GM10266 (cell line): Measurements from ENCODE around the gene PUS1.
"Not testable (repeated sequence)": the region's sequence is repeated elsewhere in the genome, so short reads cannot be mapped to it uniquely, and the experiment has no call there.

ENCODE experiments used
- DNase-seq: peaks from one replicate; pipeline ENCODE4 v3.0.0; 2012; ENCODE audit errors: extremely low spot score
- TF ChIP-seq, protein P1 (sequence below): IDR thresholded peaks from 2 replicates; pipeline ENCODE4 v1.5.1; 2012; ENCODE audit warnings: mild to moderate bottlenecking, low read depth; ENCODE audit not compliant: control insufficient read depth, insufficient read depth; ENCODE audit errors: missing control alignments

Gene PUS1

DNA sequence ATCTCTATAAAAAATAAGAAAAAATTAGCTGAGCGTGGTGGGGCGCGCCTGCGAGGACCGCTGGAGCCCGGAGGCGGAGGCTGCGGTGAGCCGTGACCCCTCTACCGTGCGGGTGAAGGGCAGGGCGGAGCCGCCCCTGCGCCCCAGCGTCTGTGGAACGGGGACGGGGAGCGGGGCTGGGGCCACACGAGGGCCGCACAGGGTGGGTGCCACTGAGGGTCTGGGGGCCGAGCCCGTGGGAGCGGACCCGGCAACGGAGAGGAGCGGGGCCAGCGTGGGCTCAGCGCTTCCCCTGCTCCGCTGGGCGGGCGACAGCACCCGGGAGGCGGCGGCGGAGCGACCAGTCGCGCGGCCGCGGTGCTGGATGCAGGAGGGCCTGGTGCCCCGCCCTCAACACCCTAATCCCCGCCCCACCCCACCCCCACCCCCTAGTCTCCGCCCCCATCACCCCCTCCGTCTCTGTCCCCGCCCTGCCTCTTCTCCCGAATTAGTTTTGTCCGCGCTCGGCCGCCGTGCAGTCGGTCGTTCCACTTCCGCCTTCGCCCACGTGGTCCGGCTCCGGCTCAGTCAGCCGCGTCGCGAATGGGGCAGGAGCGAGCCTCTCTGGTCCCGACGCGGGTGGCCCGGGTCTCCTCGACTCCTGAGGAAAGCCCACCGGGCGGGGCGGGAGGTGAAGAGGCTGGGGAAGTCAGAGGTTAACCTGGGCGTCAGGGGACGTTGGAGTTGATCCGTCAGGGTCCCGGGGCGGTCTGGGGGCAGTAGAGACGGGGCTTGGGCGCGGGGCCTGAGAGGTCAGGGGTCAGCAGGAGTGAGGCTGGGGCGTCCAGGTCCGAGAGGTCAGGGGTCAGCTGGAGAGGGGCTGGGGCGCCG is at the start of gene PUS1:
Gene PUS1 (plus strand): TSS at position 566 of the 870 bp plus-strand sequence. CDS start 447 bp downstream, outside the sequence.
- TF ChIP-seq, protein P1, sequence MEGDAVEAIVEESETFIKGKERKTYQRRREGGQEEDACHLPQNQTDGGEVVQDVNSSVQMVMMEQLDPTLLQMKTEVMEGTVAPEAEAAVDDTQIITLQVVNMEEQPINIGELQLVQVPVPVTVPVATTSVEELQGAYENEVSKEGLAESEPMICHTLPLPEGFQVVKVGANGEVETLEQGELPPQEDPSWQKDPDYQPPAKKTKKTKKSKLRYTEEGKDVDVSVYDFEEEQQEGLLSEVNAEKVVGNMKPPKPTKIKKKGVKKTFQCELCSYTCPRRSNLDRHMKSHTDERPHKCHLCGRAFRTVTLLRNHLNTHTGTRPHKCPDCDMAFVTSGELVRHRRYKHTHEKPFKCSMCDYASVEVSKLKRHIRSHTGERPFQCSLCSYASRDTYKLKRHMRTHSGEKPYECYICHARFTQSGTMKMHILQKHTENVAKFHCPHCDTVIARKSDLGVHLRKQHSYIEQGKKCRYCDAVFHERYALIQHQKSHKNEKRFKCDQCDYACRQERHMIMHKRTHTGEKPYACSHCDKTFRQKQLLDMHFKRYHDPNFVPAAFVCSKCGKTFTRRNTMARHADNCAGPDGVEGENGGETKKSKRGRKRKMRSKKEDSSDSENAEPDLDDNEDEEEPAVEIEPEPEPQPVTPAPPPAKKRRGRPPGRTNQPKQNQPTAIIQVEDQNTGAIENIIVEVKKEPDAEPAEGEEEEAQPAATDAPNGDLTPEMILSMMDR = no peak
- peak; percentile 99 for DNase-seq

DNA sequence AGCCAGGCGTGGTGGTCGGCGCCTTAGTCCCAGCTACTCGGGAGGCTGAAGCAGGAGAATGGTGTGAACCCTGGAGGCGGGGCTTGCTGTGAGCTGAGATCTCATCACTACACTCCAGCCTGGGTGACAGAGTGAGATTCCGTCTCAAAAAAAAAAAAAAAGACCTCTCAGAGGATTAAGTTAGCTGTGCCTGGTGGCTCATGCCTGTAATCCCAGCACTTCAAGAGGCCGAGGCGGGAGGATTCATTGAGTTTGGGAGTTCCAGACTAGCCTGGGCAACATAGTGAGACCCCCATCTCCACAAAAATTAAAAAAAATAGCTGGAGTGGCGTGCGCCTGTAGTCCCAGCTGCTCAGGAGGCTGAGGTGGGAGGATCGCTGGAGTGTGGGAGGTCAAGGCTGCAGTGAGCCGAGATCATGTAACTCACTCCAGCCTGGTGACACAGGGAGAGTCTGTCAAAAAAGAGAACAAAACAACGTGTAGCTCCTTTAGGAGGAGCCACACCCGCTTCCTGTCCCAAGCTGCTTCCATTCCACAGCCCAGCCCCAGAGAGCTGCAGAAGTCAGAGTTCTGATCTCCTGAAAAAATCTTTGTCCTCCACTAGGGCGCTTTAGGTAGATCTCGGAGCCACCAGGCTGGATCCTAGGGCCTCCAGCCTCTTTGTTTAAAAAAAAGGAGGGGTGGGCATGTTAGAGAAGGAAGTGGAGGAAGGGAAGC is 46.1 kb upstream of the PUS1 start:
- TF ChIP-seq, protein P1 = no peak
- DNase-seq = no peak

DNA sequence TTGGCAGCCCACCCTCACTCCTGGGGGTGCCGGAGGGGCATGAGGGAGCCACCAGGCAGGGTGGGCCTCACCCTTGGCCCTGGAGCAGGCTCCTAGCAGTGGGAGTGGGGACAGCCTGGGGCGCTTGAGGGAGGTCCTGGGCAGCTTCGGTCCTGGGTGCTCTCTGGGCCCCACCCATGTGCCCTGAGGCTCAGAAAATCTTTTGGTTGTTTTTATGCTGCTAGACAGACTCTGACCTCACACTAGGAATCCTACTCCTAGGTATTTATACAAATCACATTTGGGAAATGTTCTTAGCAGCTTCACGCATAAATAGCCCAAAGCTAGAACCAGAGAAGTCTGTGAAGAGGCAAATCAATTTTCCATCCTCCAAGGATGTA is 45.6 kb upstream of the PUS1 start:
- TF ChIP-seq, protein P1 = no peak
- DNase-seq = no peak

DNA sequence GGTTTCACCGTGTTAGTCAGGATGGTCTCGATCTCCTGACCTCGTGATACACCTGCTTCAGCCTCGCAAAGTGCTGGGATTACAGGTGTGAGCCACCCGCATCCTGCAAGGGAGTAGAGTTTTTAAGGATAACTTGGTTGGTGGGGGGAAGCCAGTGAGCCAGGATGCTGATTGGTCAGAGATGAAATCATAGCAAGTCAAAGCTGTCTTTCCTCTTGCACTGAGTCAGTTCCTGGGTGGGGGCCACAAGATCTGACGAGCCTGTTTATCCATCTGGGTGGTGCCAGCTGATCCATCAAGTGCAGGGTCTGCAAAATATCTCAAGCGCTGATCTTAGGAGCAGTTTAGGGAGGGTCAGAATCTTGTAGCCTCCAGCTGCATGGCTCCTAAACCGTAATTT is 44.0 kb upstream of the PUS1 start:
- DNase-seq = not testable (repeated sequence)

DNA sequence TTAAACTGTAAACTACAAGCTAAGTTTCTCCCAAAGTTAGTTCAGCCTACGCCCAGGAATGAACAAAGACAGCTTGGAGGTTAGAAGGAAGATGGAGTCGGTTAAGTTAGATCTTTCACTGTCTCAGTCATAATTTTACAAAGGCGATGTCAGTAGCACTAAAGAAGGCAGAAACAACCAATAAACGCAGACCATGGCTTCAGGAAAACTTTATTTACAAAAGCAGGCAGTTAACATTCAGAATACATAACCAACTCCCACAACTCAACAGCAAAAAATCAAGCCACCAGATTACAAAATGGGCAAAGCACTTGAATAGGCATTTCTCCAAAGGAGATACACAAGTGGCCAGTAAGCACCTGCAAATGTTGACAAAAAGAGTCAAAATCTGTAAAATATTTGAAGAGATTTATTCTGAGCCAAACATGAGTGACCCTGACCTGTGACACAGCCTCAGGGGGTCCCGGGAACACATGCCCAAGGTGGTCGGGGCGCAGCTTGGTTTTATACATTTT is 43.5 kb upstream of the PUS1 start:
- TF ChIP-seq, protein P1 = no peak
- DNase-seq = no peak

DNA sequence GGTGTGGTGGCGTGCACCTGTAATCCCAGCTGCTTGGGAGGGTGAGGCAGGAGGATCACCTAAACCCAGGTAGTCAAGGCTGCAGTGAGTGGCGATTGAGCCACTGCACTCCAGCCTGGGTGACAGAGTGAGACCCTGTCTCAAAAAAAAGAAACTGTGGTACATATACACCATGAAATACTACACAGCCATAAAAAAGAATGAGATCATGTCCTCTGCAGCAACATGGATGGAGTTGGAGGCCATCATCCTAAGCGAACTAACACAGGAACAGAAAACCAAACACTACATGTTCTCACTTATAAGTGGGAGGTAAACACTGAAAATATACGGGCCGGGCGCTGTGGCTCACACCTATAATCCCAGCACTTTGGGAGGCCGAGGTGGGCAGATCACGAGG is 37.4 kb upstream of the PUS1 start:
- not testable (repeated sequence) for DNase-seq

DNA sequence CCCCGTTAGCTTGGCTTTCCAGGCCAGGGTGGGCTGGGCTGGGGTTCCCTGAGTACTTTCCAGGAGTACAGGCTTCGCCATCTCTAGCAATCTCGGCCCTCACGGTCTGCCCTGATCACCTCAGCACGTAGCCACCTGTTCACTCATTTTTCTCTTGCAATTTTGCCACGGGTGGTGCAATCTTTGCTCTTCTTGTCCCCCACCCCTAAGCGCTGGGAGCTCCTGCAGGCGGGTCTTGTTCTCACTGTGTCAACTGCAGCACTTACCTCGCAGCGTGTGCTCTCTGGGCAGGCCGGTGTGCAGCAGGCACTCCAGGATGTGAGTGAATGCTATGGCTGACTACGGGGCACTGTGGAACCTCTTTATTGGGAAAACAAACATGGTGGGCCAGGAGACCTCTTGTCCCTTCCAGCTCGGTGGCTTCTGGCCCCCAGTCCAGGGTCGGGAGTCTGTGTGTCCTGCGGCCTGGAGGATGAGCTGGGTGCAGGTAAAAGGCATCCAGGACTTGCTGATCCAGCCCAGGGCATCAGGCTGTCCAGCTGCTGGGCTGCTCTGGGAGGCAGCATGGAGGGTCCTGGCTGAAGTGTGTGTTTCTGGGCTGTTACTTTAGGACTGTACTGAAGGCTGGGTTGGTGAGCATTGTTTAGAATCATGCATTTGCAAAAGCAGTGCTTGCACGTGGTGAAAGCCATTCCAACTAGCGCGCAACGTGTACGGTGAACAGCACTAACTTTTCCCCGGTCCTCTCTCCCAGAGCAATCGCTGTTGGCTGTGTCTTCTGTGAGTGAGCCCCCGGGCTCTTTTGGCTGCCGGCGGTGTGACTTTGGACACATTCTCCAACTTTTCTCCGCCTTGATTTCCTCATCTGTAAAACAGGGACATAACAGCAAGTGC is 36.1 kb upstream of the PUS1 start:
- TF ChIP-seq, protein P1 = no peak
- DNase-seq = no peak
